ENCODE measurements around the gene ARPP21.

Gene ARPP21

DNA sequence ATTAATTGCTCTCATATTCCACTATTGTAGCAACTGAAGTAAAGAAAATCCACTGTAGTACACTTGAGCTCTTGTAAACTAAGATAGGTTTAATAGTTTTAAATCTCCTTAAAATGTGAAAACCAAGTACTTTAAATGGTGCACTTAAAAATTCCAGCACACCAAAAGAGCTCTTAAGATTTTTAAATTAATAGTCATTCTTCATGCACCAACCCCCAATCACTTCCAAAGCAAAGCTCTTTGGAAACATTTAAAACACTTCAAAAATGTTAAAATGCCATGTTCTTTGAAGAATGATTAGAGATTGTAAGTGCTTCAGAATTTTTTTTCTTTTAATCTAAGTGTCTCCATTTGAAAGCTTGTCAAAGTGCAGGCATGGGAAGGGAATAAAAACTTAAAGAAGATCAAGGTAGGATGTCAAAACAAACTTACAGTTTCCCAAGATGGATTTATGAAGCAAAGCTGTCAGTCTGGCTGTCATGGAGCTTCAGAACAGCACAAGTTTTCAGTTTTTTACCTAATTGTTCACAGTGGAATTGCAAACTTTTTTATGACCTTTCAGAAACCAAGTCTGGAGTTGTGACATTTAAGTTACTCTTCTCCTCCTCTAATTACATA is 84.3 kb downstream of the ARPP21 start:
- TF ChIP-seq EZH2phosphoT487 (IDR thresholded peaks at IDR 0.05; ENCODE audit: borderline replicate concordance, low read length): no peak
- TF ChIP-seq, protein P1, sequence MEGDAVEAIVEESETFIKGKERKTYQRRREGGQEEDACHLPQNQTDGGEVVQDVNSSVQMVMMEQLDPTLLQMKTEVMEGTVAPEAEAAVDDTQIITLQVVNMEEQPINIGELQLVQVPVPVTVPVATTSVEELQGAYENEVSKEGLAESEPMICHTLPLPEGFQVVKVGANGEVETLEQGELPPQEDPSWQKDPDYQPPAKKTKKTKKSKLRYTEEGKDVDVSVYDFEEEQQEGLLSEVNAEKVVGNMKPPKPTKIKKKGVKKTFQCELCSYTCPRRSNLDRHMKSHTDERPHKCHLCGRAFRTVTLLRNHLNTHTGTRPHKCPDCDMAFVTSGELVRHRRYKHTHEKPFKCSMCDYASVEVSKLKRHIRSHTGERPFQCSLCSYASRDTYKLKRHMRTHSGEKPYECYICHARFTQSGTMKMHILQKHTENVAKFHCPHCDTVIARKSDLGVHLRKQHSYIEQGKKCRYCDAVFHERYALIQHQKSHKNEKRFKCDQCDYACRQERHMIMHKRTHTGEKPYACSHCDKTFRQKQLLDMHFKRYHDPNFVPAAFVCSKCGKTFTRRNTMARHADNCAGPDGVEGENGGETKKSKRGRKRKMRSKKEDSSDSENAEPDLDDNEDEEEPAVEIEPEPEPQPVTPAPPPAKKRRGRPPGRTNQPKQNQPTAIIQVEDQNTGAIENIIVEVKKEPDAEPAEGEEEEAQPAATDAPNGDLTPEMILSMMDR (IDR thresholded peaks at IDR 0.05; ENCODE audit: low read depth, low read length, poor library complexity, severe bottlenecking): no peak

DNA sequence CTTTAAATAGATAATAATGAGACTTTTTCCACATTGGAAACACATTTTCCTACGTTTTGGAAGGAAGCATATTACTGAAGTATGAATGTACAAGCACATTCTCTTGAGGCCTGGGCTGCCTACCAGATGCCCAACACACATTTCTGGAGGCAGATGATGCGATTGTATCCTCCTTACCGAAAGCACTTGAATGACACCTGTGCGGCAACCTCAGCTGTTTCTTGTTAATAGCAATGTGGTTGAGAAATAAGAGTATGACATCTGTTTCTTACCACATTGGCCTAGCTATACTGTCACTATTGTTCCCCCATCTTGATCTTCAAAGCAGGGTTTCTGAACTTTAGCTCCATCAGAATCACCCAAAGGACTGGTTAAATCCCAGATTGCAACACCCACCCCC is 84.8 kb downstream of the ARPP21 start:
- no peaks in the 10 kb centered on the region for H3K9me2 ChIP-seq (replicated peaks; ENCODE audit: control insufficient read depth, low read length)
- H3K27me3 ChIP-seq (ENCODE audit: control insufficient read depth, low read length): no peaks in the 10 kb centered on the region
- no peak overlapping the region for H3K27ac ChIP-seq (ENCODE audit: low read depth, low read length)
- H4K20me1 ChIP-seq (ENCODE audit: control insufficient read depth, insufficient read depth, low read depth, low read length): no peaks in the 10 kb centered on the region
- H3K4me1 ChIP-seq (ENCODE audit: control insufficient read depth, low read length): no peaks in the 10 kb centered on the region
- H3F3A ChIP-seq (ENCODE audit: control insufficient read depth, insufficient read depth): no peaks in the 10 kb centered on the region
- H3K79me2 ChIP-seq (ENCODE audit: control insufficient read depth, low read length): no peaks in the 10 kb centered on the region
- no peak overlapping the region for H3K4me3 ChIP-seq (ENCODE audit: low read length)
- H3K36me3 ChIP-seq (ENCODE audit: control insufficient read depth, low read length): no peaks in the 10 kb centered on the region
- TF ChIP-seq EZH2phosphoT487 (IDR thresholded peaks at IDR 0.05; ENCODE audit: borderline replicate concordance, low read length): no peak
- TF ChIP-seq, protein P1 (IDR thresholded peaks at IDR 0.05; ENCODE audit: low read depth, low read length, poor library complexity, severe bottlenecking): no peak
- no peaks in the 10 kb centered on the region for H3K9me3 ChIP-seq (ENCODE audit: control insufficient read depth, insufficient read depth, low read length)
- no peak overlapping the region for H3K4me2 ChIP-seq (ENCODE audit: low read length)

More for the DNA sequence above, 84.3 kb downstream of the ARPP21 start:
- H3K27me3 ChIP-seq (ENCODE audit: control insufficient read depth, low read length): no peaks in the 10 kb centered on the region
- no peak overlapping the region for H3K27ac ChIP-seq (ENCODE audit: low read depth, low read length)
- H3K4me2 ChIP-seq (ENCODE audit: low read length): no peak overlapping the region
- no peak overlapping the region for H3K4me3 ChIP-seq (ENCODE audit: low read length)
- H3K9me3 ChIP-seq (ENCODE audit: control insufficient read depth, insufficient read depth, low read length): no peaks in the 10 kb centered on the region
- no peaks in the 10 kb centered on the region for H3F3A ChIP-seq (ENCODE audit: control insufficient read depth, insufficient read depth)
- no peaks in the 10 kb centered on the region for H3K9me2 ChIP-seq (replicated peaks; ENCODE audit: control insufficient read depth, low read length)
- H3K4me1 ChIP-seq (ENCODE audit: control insufficient read depth, low read length): no peaks in the 10 kb centered on the region
- no peaks in the 10 kb centered on the region for H4K20me1 ChIP-seq (ENCODE audit: control insufficient read depth, insufficient read depth, low read depth, low read length)
- no peaks in the 10 kb centered on the region for H3K36me3 ChIP-seq (ENCODE audit: control insufficient read depth, low read length)
- H3K79me2 ChIP-seq (ENCODE audit: control insufficient read depth, low read length): no peaks in the 10 kb centered on the region

DNA sequence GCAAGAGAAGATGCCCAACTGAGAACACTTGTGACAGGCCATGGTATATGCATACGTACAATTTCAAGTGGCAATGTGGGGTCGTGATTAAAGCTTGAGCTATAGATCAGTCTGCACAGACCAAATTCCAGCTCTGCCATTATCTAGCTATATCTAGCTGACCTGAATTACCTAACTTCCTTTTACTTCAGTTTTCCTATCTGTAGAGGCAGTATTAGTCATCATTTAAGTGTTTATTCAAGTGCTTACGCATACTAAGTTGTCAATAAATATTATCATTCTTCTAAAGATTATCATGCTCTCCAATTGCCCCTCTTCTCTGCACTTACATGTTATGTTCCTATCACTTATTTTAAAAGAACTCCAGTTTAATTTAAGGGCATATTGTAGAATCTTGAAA is 87.9 kb downstream of the ARPP21 start:
- Histone ChIP-seq H3K4me1 (ENCODE audit: control insufficient read depth, low read length) (no peaks in the 10 kb centered on the region), H3K36me3 (ENCODE audit: control insufficient read depth, low read length) (no peaks in the 10 kb centered on the region), H3K4me2 (ENCODE audit: low read length) (no peak overlapping the region), H3K27ac (ENCODE audit: low read depth, low read length) (no peak overlapping the region), H3K9me2 (replicated peaks; ENCODE audit: control insufficient read depth, low read length) (no peaks in the 10 kb centered on the region), H3K9me3 (ENCODE audit: control insufficient read depth, insufficient read depth, low read length) (no peaks in the 10 kb centered on the region), H3K27me3 (ENCODE audit: control insufficient read depth, low read length) (no peaks in the 10 kb centered on the region), H3F3A (ENCODE audit: control insufficient read depth, insufficient read depth) (no peaks in the 10 kb centered on the region), H3K79me2 (ENCODE audit: control insufficient read depth, low read length) (no peaks in the 10 kb centered on the region), H3K4me3 (ENCODE audit: low read length) (no peak overlapping the region), H4K20me1 (ENCODE audit: control insufficient read depth, insufficient read depth, low read depth, low read length) (no peaks in the 10 kb centered on the region)
- TF ChIP-seq EZH2phosphoT487 (IDR thresholded peaks at IDR 0.05; ENCODE audit: borderline replicate concordance, low read length): no peak
- TF ChIP-seq, protein P1 (IDR thresholded peaks at IDR 0.05; ENCODE audit: low read depth, low read length, poor library complexity, severe bottlenecking): no peak

All from DOHH2 (cell line).